IPS-15b (cell line): ENCODE measurements around the gene MAG.
A peak's percentile ranks its signal among the peaks of the same experiment; 100 is the strongest.

Experiments used
- H3K27me3 ChIP-seq: one replicate; pipeline ENCODE4 v1.6.1; 2013; ENCODE audit warnings: low read length; ENCODE audit not compliant: control insufficient read depth, insufficient read depth
- H3K36me3 ChIP-seq: one replicate; pipeline ENCODE4 v1.6.1; 2013; ENCODE audit warnings: low read length; ENCODE audit not compliant: control insufficient read depth, insufficient read depth
- H3K4me1 ChIP-seq: one replicate; pipeline ENCODE4 v1.6.1; 2013; ENCODE audit warnings: mild to moderate bottlenecking, low read length; ENCODE audit not compliant: control insufficient read depth, insufficient read depth
- H3K4me3 ChIP-seq: one replicate; pipeline ENCODE4 v1.5.1; 2013; ENCODE audit warnings: low read depth, low read length
- H3K9ac ChIP-seq: one replicate; pipeline ENCODE4 v1.6.1; 2013; ENCODE audit warnings: low read depth, mild to moderate bottlenecking, low read length
- H3K9me3 ChIP-seq: one replicate; pipeline ENCODE4 v1.6.1; 2013; ENCODE audit warnings: mild to moderate bottlenecking, low read length; ENCODE audit not compliant: control insufficient read depth, insufficient read depth

The MAG gene

DNA sequence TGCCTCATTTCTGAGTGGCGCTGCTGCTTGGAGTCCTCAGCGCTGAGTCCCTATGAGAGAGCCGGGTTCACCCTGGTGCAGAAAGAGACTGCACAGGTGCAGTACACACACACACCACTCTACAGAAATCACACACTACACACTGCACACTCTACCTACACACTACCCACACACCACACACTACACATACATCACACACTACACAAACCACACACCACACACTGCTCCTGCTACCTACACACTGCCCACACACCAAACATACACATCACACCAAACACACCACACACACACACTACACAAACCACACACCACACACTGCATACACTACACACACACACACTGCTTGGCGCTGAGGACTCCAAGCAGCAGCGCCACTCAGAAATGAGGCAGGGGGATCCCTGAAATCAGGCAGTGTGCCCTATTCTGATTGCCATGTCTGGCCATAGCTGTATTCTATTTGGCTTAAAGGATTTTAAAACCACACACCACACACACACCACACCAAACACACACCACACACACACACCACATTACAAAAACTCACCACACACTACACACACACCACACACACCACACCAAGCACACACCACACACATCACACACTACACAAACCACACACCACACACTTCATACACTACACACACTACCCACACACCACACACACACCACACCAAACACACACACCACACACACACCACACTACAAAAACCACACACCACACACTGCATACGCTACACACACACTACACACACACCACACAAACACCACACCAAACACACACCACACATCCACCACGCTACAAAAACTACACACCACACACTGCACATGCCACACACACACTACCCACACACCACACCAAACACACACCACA, 4.9 kb downstream of the MAG start:
- Histone ChIP-seq H3K4me1 (no peaks in the 10 kb centered on the region), H3K36me3 (no peaks in the 10 kb centered on the region), H3K27me3 (peaks cover 3% of the 10 kb centered on the region), H3K9ac (no peak overlapping the region), H3K4me3 (no peak overlapping the region), H3K9me3 (no peaks in the 10 kb centered on the region)

DNA sequence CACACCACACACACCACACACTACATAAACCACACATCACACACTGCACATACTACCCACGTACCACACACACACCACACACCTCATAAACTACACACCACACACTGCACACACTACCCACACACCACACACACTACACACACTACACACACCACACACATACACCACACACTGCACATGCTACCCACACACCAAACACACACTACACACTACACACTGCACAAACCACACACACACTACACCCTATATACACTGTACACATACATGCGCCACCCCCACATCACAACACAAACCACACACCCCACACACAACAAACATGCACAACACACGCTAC, 5.5 kb downstream of the MAG start:
- H3K36me3 ChIP-seq, result no peaks in the 10 kb centered on the region
- H3K9ac ChIP-seq, result no peak overlapping the region
- H3K9me3 ChIP-seq, result no peaks in the 10 kb centered on the region
- H3K4me3 ChIP-seq, result no peak overlapping the region
- no peaks in the 10 kb centered on the region for H3K4me1 ChIP-seq
- H3K27me3 ChIP-seq, result peaks cover 3% of the 10 kb centered on the region

DNA sequence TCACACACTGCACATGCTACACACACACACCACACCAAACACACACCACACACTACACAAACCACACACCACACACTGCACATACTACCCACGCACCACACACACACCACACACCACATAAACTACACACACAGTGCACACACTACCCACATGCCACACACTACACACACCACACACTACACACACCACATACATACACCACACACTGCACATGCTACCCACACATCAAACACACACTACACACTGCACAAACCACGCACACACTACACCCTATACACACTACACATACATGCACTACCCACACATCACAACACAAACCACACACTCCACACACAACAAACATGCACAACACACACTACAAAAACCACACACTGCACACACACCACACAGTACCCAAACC, 6.0 kb downstream of the MAG start:
- H3K27me3 ChIP-seq, result peaks cover 3% of the 10 kb centered on the region
- H3K36me3 ChIP-seq, result no peaks in the 10 kb centered on the region
- H3K9ac ChIP-seq, result no peak overlapping the region
- H3K9me3 ChIP-seq, result no peaks in the 10 kb centered on the region
- H3K4me1 ChIP-seq, result no peaks in the 10 kb centered on the region
- no peak overlapping the region for H3K4me3 ChIP-seq

DNA sequence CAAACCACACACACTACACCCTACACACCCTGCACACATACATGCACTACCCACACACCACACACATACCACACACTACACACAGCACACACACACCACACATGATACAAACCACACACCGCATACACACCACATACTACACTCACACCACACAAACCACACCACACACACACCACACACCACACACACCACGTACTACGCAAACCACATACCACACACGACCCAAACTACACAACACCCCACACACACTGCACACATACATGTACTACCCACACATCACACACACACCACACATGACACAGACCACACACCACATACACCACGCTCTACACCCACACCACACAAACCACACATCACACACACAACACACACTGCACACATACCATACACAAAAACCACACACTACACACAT, 6.6 kb downstream of the MAG start:
- Histone ChIP-seq H3K9ac (no peak overlapping the region), H3K4me1 (no peaks in the 10 kb centered on the region), H3K9me3 (no peaks in the 10 kb centered on the region), H3K4me3 (no peak overlapping the region), H3K27me3 (peaks cover 3% of the 10 kb centered on the region), H3K36me3 (no peaks in the 10 kb centered on the region)

DNA sequence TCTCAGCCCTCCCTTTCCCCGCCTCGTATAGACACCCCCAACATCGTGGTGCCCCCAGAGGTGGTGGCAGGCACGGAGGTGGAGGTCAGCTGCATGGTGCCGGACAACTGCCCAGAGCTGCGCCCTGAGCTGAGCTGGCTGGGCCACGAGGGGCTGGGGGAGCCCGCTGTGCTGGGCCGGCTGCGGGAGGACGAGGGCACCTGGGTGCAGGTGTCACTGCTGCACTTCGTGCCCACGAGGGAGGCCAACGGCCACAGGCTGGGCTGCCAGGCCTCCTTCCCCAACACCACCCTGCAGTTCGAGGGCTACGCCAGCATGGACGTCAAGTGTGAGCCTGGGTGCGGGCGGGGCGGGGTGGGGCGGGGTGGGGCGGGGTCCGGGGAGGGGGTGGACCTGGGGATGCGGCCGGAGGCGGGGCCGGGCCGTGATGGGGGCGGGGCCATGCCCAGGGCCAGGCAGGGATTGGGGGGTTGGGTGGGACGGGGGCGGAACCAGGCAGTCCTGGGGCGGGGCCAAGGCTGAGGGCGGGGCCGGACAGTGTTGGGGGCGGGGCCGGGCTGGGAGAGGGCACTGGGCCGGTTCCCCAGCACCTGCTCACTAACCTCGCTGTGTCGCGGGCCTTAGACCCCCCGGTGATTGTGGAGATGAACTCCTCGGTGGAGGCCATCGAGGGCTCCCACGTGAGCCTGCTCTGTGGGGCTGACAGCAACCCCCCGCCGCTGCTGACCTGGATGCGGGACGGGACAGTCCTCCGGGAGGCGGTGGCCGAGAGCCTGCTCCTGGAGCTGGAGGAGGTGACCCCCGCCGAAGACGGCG, 7.8 kb downstream of the MAG start:
- Histone ChIP-seq H3K27me3 (peaks cover 3% of the 10 kb centered on the region), H3K9ac (no peak overlapping the region), H3K4me3 (peak overlapping the region; percentile 8), H3K36me3 (no peaks in the 10 kb centered on the region), H3K4me1 (no peaks in the 10 kb centered on the region), H3K9me3 (no peaks in the 10 kb centered on the region)

DNA sequence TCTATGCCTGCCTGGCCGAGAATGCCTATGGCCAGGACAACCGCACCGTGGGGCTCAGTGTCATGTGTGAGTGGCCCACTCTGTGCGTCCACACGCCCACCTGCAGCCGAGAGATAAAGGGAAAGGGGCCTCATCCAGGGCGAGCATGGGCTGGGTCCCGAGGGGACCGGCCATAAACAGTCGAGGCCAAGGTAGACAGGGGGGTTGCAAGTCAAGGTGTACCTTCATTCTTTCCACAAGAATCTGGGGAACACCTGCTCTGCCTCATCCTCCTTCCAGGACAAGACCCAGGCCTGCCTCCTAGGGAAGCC, 8.3 kb downstream of the MAG start:
- no peak overlapping the region for H3K9ac ChIP-seq
- H3K27me3 ChIP-seq, result peaks cover 3% of the 10 kb centered on the region
- no peaks in the 10 kb centered on the region for H3K36me3 ChIP-seq
- H3K4me3 ChIP-seq, result peak overlapping the region; percentile 8
- no peaks in the 10 kb centered on the region for H3K9me3 ChIP-seq
- H3K4me1 ChIP-seq, result no peaks in the 10 kb centered on the region

DNA sequence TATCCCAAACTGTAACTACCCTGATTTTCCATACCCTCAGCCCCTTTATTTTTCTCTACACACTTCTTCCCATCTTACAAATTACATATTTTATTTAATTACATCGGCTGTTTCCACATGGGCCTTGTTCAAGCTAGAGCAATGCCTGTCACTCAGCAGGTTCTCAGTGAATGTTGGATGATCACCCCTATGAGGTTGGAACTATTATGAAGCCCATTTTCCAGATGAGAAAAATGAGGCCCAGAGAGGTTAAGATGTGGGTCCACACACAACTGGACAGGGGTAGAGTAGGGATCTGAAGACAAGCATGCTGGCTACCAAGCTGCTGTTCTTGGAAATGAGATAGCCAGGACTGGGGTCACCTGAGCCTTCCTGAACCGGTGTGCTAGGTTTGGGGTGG, 10.0 kb downstream of the MAG start:
- Histone ChIP-seq H3K9me3 (no peaks in the 10 kb centered on the region), H3K27me3 (peaks cover 3% of the 10 kb centered on the region), H3K4me3 (no peak overlapping the region), H3K4me1 (no peaks in the 10 kb centered on the region), H3K36me3 (no peaks in the 10 kb centered on the region), H3K9ac (no peak overlapping the region)

DNA sequence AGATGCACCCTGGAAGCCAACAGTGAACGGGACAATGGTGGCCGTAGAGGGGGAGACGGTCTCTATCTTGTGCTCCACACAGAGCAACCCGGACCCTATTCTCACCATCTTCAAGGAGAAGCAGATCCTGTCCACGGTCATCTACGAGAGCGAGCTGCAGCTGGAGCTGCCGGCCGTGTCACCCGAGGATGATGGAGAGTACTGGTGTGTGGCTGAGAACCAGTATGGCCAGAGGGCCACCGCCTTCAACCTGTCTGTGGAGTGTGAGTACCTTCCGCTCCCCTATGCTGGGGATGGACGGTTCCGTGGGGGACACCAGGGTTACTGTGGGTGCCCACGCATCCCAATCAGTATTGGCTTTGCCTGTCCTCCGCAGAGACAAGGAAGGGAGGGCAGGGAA, 10.5 kb downstream of the MAG start:
- Histone ChIP-seq H3K4me1 (no peaks in the 10 kb centered on the region), H3K27me3 (peaks cover 3% of the 10 kb centered on the region), H3K9me3 (no peaks in the 10 kb centered on the region), H3K4me3 (no peak overlapping the region), H3K36me3 (no peaks in the 10 kb centered on the region), H3K9ac (no peak overlapping the region)

DNA sequence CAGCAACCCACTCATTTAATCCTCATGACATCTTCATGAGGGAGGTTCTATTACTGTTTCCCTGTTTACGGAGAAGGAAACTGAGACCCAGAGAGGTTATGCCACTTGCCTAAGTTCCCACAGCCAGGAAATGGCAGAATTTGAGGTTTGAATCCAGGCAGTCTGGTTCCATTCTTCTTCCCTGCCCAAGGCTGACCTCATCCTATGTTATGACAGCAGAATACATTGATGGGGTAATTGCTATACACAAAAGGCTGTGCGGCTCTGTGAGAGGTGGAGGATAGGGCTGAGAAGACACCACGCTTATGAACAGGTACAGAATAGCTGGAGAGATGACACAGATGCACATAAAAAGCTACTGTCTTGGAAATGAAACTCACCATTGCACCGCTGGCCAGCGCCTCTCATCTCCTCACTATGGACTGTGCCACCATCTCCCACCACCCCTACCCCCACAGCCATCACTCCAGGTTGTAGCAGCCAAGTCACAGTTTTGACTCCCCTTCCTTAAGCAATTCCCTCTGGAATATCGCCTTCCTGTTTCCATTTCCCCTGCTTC, 11.5 kb downstream of the MAG start:
- Histone ChIP-seq H3K4me3 (no peak overlapping the region), H3K4me1 (no peaks in the 10 kb centered on the region), H3K27me3 (peaks cover 3% of the 10 kb centered on the region), H3K9ac (no peak overlapping the region), H3K36me3 (no peaks in the 10 kb centered on the region), H3K9me3 (no peaks in the 10 kb centered on the region)

DNA sequence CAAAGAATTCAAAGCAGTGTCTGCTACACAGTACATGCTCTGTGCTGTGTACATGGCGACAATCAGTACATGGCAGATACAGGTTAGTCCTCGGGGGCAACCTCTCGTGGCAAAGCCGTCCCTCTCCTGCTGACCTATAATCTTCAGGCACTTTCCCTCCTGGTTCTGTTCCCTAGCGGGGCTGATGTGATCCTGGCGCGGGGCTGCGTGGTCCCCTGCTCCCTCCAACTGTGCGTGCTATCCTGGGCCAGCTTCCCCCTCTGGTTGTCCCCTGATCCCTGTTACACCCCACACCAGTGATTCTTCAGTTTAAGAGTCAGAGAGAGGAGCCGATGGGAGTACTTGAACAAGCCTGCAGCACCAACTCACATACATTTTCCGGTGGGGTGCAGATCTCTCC, 12.1 kb downstream of the MAG start:
- Histone ChIP-seq H3K4me3 (no peak overlapping the region), H3K9me3 (no peaks in the 10 kb centered on the region), H3K36me3 (no peaks in the 10 kb centered on the region), H3K9ac (no peak overlapping the region), H3K4me1 (no peaks in the 10 kb centered on the region), H3K27me3 (peaks cover under 1% of the 10 kb centered on the region)

DNA sequence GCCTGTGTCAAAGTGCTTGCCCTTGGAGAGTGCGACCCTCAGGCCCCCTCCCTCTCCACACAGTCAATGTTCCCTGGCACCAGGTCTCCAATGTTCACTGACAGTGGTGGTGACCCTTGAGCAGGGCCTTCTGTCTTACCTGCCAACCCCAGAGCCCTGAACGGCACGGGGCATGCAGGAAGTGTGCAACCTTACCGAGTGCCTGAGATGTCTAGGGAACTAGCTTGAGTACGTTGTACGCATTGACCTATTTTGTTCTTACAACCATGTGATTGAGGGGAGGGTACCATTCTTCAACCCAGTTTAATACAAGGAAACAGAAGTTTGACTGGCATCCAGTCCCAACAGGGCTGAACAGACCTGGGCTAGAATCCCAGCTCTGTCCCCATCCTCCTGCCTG, 13.2 kb downstream of the MAG start:
- no peaks in the 10 kb centered on the region for H3K36me3 ChIP-seq
- H3K9ac ChIP-seq, result no peak overlapping the region
- no peaks in the 10 kb centered on the region for H3K4me1 ChIP-seq

More for the DNA sequence above, 13.2 kb downstream of the MAG start:
- no peak overlapping the region for H3K4me3 ChIP-seq
- no peaks in the 10 kb centered on the region for H3K9me3 ChIP-seq
- H3K27me3 ChIP-seq, result no peaks in the 10 kb centered on the region
